Memory B cell (primary cell): ENCODE results near the gene ETV5.
A peak's percentile ranks its signal among the peaks of the same experiment; 100 is the strongest.

Source experiments
- ATAC-seq: fragments of 150-1000 bp; cut with Tn5 transposase; 2 replicates; pipeline ENCODE4 v1.10.0; 2021; ENCODE audit warnings: low read depth, mild to moderate bottlenecking, moderate library complexity
- DNase-seq, 2 donors: peaks; one replicate each; pipeline ENCODE4 v3.0.0; 2022; ENCODE audit warnings: low spot score in 2 of 2
- H3K27ac Mint-ChIP-seq: one replicate; pipeline ENCODE4 v1.8.0; 2022; ENCODE audit warnings: mild to moderate bottlenecking, moderate library complexity, mixed read lengths
- H3K27me3 Mint-ChIP-seq: one replicate; pipeline ENCODE4 v1.8.0; 2022; ENCODE audit warnings: mixed read lengths
- H3K36me3 Mint-ChIP-seq: one replicate; pipeline ENCODE4 v1.8.0; 2022; ENCODE audit warnings: mild to moderate bottlenecking, mixed read lengths
- H3K4me1 Mint-ChIP-seq: one replicate; pipeline ENCODE4 v1.8.0; 2022; ENCODE audit warnings: mixed read lengths
- H3K4me3 Mint-ChIP-seq: one replicate; pipeline ENCODE4 v1.8.0; 2022; ENCODE audit warnings: mild to moderate bottlenecking, moderate library complexity, mixed read lengths
- H3K9me3 Mint-ChIP-seq: one replicate; pipeline ENCODE4 v1.8.0; 2022; ENCODE audit warnings: mixed read lengths

ETV5 gene

GRCh38 chr3:186096290-186096689 is 12.6 kb downstream of the ETV5 start:
- no peak overlapping the region for H3K27ac Mint-ChIP-seq
- no peaks in the 10 kb centered on the region for H3K4me1 Mint-ChIP-seq
- DNase-seq (no peak), ATAC-seq (no peak)
- no peaks in the 10 kb centered on the region for H3K36me3 Mint-ChIP-seq
- peaks cover 6% of the 10 kb centered on the region for H3K27me3 Mint-ChIP-seq
- no peak overlapping the region for H3K4me3 Mint-ChIP-seq
- H3K9me3 Mint-ChIP-seq = no peaks in the 10 kb centered on the region

- no peaks in the 10 kb centered on the region for H3K36me3 Mint-ChIP-seq
- DNase-seq (no peak), ATAC-seq (no peak)
- H3K27ac Mint-ChIP-seq = no peak overlapping the region
- no peaks in the 10 kb centered on the region for H3K9me3 Mint-ChIP-seq
- no peaks in the 10 kb centered on the region for H3K4me1 Mint-ChIP-seq
- no peak overlapping the region for H3K4me3 Mint-ChIP-seq
- peaks cover 6% of the 10 kb centered on the region for H3K27me3 Mint-ChIP-seq
Measured at GRCh38 chr3:186095561-186096081, 13.3 kb downstream of the ETV5 start.

GRCh38 chr3:186094696-186095425 is 14.0 kb downstream of the ETV5 start:
- no peak overlapping the region for H3K27ac Mint-ChIP-seq
- peaks cover 6% of the 10 kb centered on the region for H3K27me3 Mint-ChIP-seq
- DNase-seq (no peak), ATAC-seq (no peak)
- no peaks in the 10 kb centered on the region for H3K4me1 Mint-ChIP-seq
- no peaks in the 10 kb centered on the region for H3K36me3 Mint-ChIP-seq
- no peaks in the 10 kb centered on the region for H3K9me3 Mint-ChIP-seq
- no peak overlapping the region for H3K4me3 Mint-ChIP-seq

GRCh38 chr3:186094271-186094670 is 14.6 kb downstream of the ETV5 start:
- Mint-ChIP-seq H3K36me3 (no peaks in the 10 kb centered on the region), H3K27ac (no peak overlapping the region), H3K4me3 (no peak overlapping the region), H3K4me1 (no peaks in the 10 kb centered on the region), H3K27me3 (peaks cover 6% of the 10 kb centered on the region), H3K9me3 (no peaks in the 10 kb centered on the region)
- DNase-seq (no peak), ATAC-seq (no peak)

- no peak for ATAC-seq
- H3K4me3 Mint-ChIP-seq = no peak overlapping the region
- H3K27ac Mint-ChIP-seq = no peak overlapping the region
- no peaks in the 10 kb centered on the region for H3K4me1 Mint-ChIP-seq
- DNase-seq = no peak
- no peaks in the 10 kb centered on the region for H3K36me3 Mint-ChIP-seq
- no peaks in the 10 kb centered on the region for H3K9me3 Mint-ChIP-seq
- peaks cover 6% of the 10 kb centered on the region for H3K27me3 Mint-ChIP-seq
Measured at GRCh38 chr3:186093271-186093900, 15.5 kb downstream of the ETV5 start.

GRCh38 chr3:186092360-186093070 is 16.4 kb downstream of the ETV5 start:
- no peak for ATAC-seq
- Mint-ChIP-seq H3K4me3 (no peak overlapping the region), H3K27me3 (peaks cover 6% of the 10 kb centered on the region)

GRCh38 chr3:186090901-186091300 is 18.0 kb downstream of the ETV5 start:
- no peak for ATAC-seq
- H3K27me3 Mint-ChIP-seq = no peaks in the 10 kb centered on the region
- no peaks in the 10 kb centered on the region for H3K36me3 Mint-ChIP-seq

More at GRCh38 chr3:186092360-186093070, 16.4 kb downstream of the ETV5 start:
- Mint-ChIP-seq H3K9me3 (no peaks in the 10 kb centered on the region), H3K36me3 (no peaks in the 10 kb centered on the region), H3K27ac (no peak overlapping the region), H3K4me1 (no peaks in the 10 kb centered on the region)
- DNase-seq = no peak

GRCh38 chr3:186088335-186088734 is 20.6 kb downstream of the ETV5 start:
- Mint-ChIP-seq H3K4me3 (no peak overlapping the region), H3K9me3 (no peaks in the 10 kb centered on the region), H3K36me3 (no peaks in the 10 kb centered on the region), H3K4me1 (no peaks in the 10 kb centered on the region), H3K27ac (no peak overlapping the region), H3K27me3 (no peaks in the 10 kb centered on the region)
- no peak for ATAC-seq
- no peak for DNase-seq

More at GRCh38 chr3:186090901-186091300, 18.0 kb downstream of the ETV5 start:
- H3K9me3 Mint-ChIP-seq = no peaks in the 10 kb centered on the region
- H3K27ac Mint-ChIP-seq = no peak overlapping the region
- H3K4me3 Mint-ChIP-seq = no peak overlapping the region
- no peak for DNase-seq
- no peaks in the 10 kb centered on the region for H3K4me1 Mint-ChIP-seq

GRCh38 chr3:186084264-186084663 is 24.6 kb downstream of the ETV5 start:
- Mint-ChIP-seq H3K27ac (no peak overlapping the region), H3K4me3 (no peak overlapping the region), H3K36me3 (no peaks in the 10 kb centered on the region), H3K4me1 (no peaks in the 10 kb centered on the region), H3K9me3 (no peaks in the 10 kb centered on the region), H3K27me3 (no peaks in the 10 kb centered on the region)
- ATAC-seq (no peak), DNase-seq (no peak)

GRCh38 chr3:186083746-186084145 is 25.1 kb downstream of the ETV5 start:
- Mint-ChIP-seq H3K27me3 (no peaks in the 10 kb centered on the region), H3K36me3 (no peaks in the 10 kb centered on the region), H3K4me1 (no peaks in the 10 kb centered on the region), H3K9me3 (no peaks in the 10 kb centered on the region), H3K4me3 (no peak overlapping the region), H3K27ac (no peak overlapping the region)
- no peak for ATAC-seq
- DNase-seq = no peak

GRCh38 chr3:186082150-186082549 is 26.7 kb downstream of the ETV5 start:
- Mint-ChIP-seq H3K27ac (no peak overlapping the region), H3K4me3 (no peak overlapping the region), H3K27me3 (no peaks in the 10 kb centered on the region), H3K9me3 (no peaks in the 10 kb centered on the region), H3K36me3 (no peaks in the 10 kb centered on the region), H3K4me1 (no peaks in the 10 kb centered on the region)
- no peak for ATAC-seq
- DNase-seq = no peak

GRCh38 chr3:186081678-186082077 is 27.2 kb downstream of the ETV5 start:
- Mint-ChIP-seq H3K27me3 (no peaks in the 10 kb centered on the region), H3K4me3 (no peak overlapping the region), H3K9me3 (no peaks in the 10 kb centered on the region), H3K36me3 (no peaks in the 10 kb centered on the region), H3K4me1 (no peaks in the 10 kb centered on the region), H3K27ac (no peak overlapping the region)
- DNase-seq (no peak), ATAC-seq (no peak)

- DNase-seq (no peak), ATAC-seq (no peak)
- no peak overlapping the region for H3K27ac Mint-ChIP-seq
- H3K4me3 Mint-ChIP-seq = no peak overlapping the region
- H3K36me3 Mint-ChIP-seq = no peaks in the 10 kb centered on the region
- no peaks in the 10 kb centered on the region for H3K4me1 Mint-ChIP-seq
- no peaks in the 10 kb centered on the region for H3K27me3 Mint-ChIP-seq
- no peaks in the 10 kb centered on the region for H3K9me3 Mint-ChIP-seq
Measured at GRCh38 chr3:186080849-186081438, 27.9 kb downstream of the ETV5 start.

- no peaks in the 10 kb centered on the region for H3K36me3 Mint-ChIP-seq
- ATAC-seq (peak; percentile 51), DNase-seq (no peak)
- peaks cover 2% of the 10 kb centered on the region for H3K9me3 Mint-ChIP-seq
- no peak overlapping the region for H3K4me3 Mint-ChIP-seq
- H3K27ac Mint-ChIP-seq = no peak overlapping the region
- H3K4me1 Mint-ChIP-seq = no peaks in the 10 kb centered on the region
- H3K27me3 Mint-ChIP-seq = no peaks in the 10 kb centered on the region
Measured at GRCh38 chr3:186079925-186080324, 29.0 kb downstream of the ETV5 start.
